Panc1 (cell line): Measurements from ENCODE around the gene TMTC2. TPM values are rescaled to one million over a fixed set of nuclear protein-coding genes. Genes with fewer than 3 reads are reported as not detected.

Experiments used
- ATAC-seq: fragments of 200-7000 bp; cut with Tn5 transposase; 2 replicates; pipeline ENCODE4 v1.9.1; 2020; ENCODE audit warnings: mild to moderate bottlenecking, moderate library complexity
- BruUV-seq: library from RNA; stranded (reverse); fragments of 400-500 nt; replicated peaks from 2 replicates; lab custom pipeline; 2021; lab: Mats Ljungman, UMichigan
- CTCF ChIA-PET: fragments of 300-600 bp; sonication (Branson Sonifier 250); formaldehyde crosslinking; loops from one replicate; lab custom pipeline; 2022; ENCODE audit warnings: antibody characterized with exemption; lab: Charles Lee
- POLR2A ChIA-PET: fragments of 300-600 bp; sonication (Branson Sonifier 250); formaldehyde crosslinking; loops from one replicate; lab custom pipeline; 2022; ENCODE audit warnings: antibody characterized with exemption; lab: Charles Lee
- DNase-seq: peaks from one replicate; pipeline ENCODE4 v3.0.0-alpha.2; 2010; ENCODE audit warnings: low read depth, low spot score
- H3K27ac ChIP-seq: 2 replicates; pipeline ENCODE4 v1.5.1; 2011; ENCODE audit warnings: mild to moderate bottlenecking, low read length, inconsistent platforms
- H3K27me3 ChIP-seq: fragments of 200-500 bp; sonication (Bioruptor generic); 2 replicates; pipeline ENCODE4 v1.6.0; 2014; ENCODE audit warnings: low read length, inconsistent platforms; ENCODE audit not compliant: control insufficient read depth, insufficient read depth
- H3K36me3 ChIP-seq: fragments of 200-500 bp; sonication (Bioruptor generic); 2 replicates; pipeline ENCODE4 v1.5.1; 2014; ENCODE audit warnings: inconsistent platforms, mild to moderate bottlenecking, low read length, moderate library complexity; ENCODE audit not compliant: control insufficient read depth, insufficient read depth
- H3K4me1 ChIP-seq: 2 replicates; pipeline ENCODE4 v1.5.1; 2011; ENCODE audit warnings: inconsistent platforms, mild to moderate bottlenecking, low read length, moderate library complexity; ENCODE audit not compliant: control insufficient read depth, insufficient read depth
- H3K4me3 ChIP-seq, 2 experiments: 2 replicates each; pipeline ENCODE4 v1.5.1; 2011 to 2012; ENCODE audit warnings: low read depth in 2 of 2, low read length in 2 of 2, mild to moderate bottlenecking in 2 of 2, inconsistent platforms in 1 of 2, moderate library complexity in 1 of 2
- H3K9me3 ChIP-seq: fragments of 200-500 bp; sonication (Bioruptor generic); 2 replicates; pipeline ENCODE4 v1.5.1; 2014; ENCODE audit warnings: low read depth, mild to moderate bottlenecking, inconsistent platforms, low read length, moderate library complexity; ENCODE audit not compliant: control insufficient read depth, insufficient read depth
- CTCF ChIP-seq: fragments of 450-650 bp; IDR thresholded peaks from 2 replicates; pipeline ENCODE4 v1.5.1; 2017; ENCODE audit warnings: mild to moderate bottlenecking
- POLR2AphosphoS5 ChIP-seq: IDR thresholded peaks from 2 replicates; pipeline ENCODE4 v1.6.1; 2012; ENCODE audit warnings: mild to moderate bottlenecking, low read depth, low read length, moderate library complexity
- REST ChIP-seq, 2 experiments: IDR thresholded peaks; 2 replicates each; pipeline ENCODE4 v1.6.1; 2011 to 2012; ENCODE audit warnings: low read depth in 2 of 2, control low read depth in 1 of 2, low read length in 1 of 2, mild to moderate bottlenecking in 1 of 2, moderate library complexity in 1 of 2; ENCODE audit not compliant: insufficient read depth in 1 of 2
- SIN3A ChIP-seq: IDR thresholded peaks from 2 replicates; pipeline ENCODE4 v1.6.1; 2012; ENCODE audit warnings: low read depth, mild to moderate bottlenecking, low read length, moderate library complexity, borderline replicate concordance; ENCODE audit not compliant: insufficient read depth
- TCF7L2 ChIP-seq: IDR thresholded peaks from 2 replicates; pipeline ENCODE4 v1.6.1; 2011; ENCODE audit warnings: mild to moderate bottlenecking, low read depth, low read length, inconsistent platforms
- in situ Hi-C: cut with HindIII; loops from 2 replicates; pipeline ENCODE4 v1.10.0; 2016; ENCODE audit warnings: low sequenced_read_pairs, low pct_unique_long_range_greater_than_20kb
- intact Hi-C: fragments of 100-400 bp; cut with micrococcal nuclease; formaldehyde crosslinking; loops from one replicate; pipeline ENCODE4 v1.10.0; 2022; ENCODE audit not compliant: unreplicated experiment
- total RNA-seq: library from RNA; stranded (reverse); gene quantifications from one replicate; pipeline ENCODE4 v1.2.1, GENCODE V29; 2021; ENCODE audit not compliant: unreplicated experiment

The TMTC2 gene
- total RNA-seq, 1 experiment from 2014 or later, result 5.7 TPM

GRCh38 chr12:82787016-82787415, 100.3 kb downstream of the TMTC2 start:
- Histone ChIP-seq H3K36me3 (no peaks in the 10 kb centered on the region), H3K9me3 (no peaks in the 10 kb centered on the region), H3K27ac (no peak overlapping the region), H3K4me1 (no peaks in the 10 kb centered on the region), H3K4me3 (no peak overlapping the region), H3K27me3 (no peaks in the 10 kb centered on the region)
- no peak for TF ChIP-seq REST (IDR thresholded peaks at IDR 0.05; ENCODE audit: insufficient read depth in 1 of 2, low read depth in 2 of 2, low read length in 1 of 2)
- TF ChIP-seq CTCF, result no peak
- TF ChIP-seq POLR2AphosphoS5, result no peak
- no peak for TF ChIP-seq SIN3A
- no peak for TF ChIP-seq TCF7L2
- POLR2A ChIA-PET, result no interaction called here
- CTCF ChIA-PET, result no interaction called here
- intact Hi-C loops, result no loop called here
- BruUV-seq, result no TSS peak
- in situ Hi-C loops, result no loop called here
- ATAC-seq, result no peak
- DNase-seq, result no peak

- no peaks in the 10 kb centered on the region for H3K9me3 ChIP-seq
- ATAC-seq (no peak), DNase-seq (no peak)
- no peaks in the 10 kb centered on the region for H3K27me3 ChIP-seq
- no peaks in the 10 kb centered on the region for H3K36me3 ChIP-seq
- H3K4me3 ChIP-seq, result no peak overlapping the region
- no peaks in the 10 kb centered on the region for H3K4me1 ChIP-seq
- no peak for TF ChIP-seq SIN3A
- TF ChIP-seq POLR2AphosphoS5, result no peak
- no peak for TF ChIP-seq REST (IDR thresholded peaks at IDR 0.05; ENCODE audit: insufficient read depth in 1 of 2, low read depth in 2 of 2, low read length in 1 of 2)
- no peak for TF ChIP-seq CTCF
- no peak for TF ChIP-seq TCF7L2
- ChIA-PET POLR2A (no interaction called here), CTCF (no interaction called here)
- BruUV-seq, result no TSS peak
- in situ Hi-C loops, result no loop called here
- no peak overlapping the region for H3K27ac ChIP-seq
- intact Hi-C loops, result no loop called here
Observed at GRCh38 chr12:82788594-82788993, 101.9 kb downstream of the TMTC2 start.
